ENCODE data around the gene ATF6.

The ATF6 gene

GRCh38 chr1:161978011-161978790 is 212.1 kb downstream of the ATF6 start:
- no peak for DNase-seq

GRCh38 chr1:161981126-161981525 is 215.0 kb downstream of the ATF6 start:
- no peak for DNase-seq

- DNase-seq: no peak
Observed at GRCh38 chr1:161981735-161982506, 215.8 kb downstream of the ATF6 start.

GRCh38 chr1:161982507-161982895 is 216.4 kb downstream of the ATF6 start:
- DNase-seq: no peak

GRCh38 chr1:161982917-161983316 is 216.8 kb downstream of the ATF6 start:
- no peak for DNase-seq

GRCh38 chr1:161983725-161984124 is 217.6 kb downstream of the ATF6 start:
- DNase-seq: no peak

GRCh38 chr1:161985301-161985822 is 219.2 kb downstream of the ATF6 start:
- no peak for DNase-seq

GRCh38 chr1:161986328-161986727 is 220.2 kb downstream of the ATF6 start:
- DNase-seq: no peak

- DNase-seq: no peak
Observed at GRCh38 chr1:161987303-161987702, 221.2 kb downstream of the ATF6 start.

- no peak for DNase-seq
Observed at GRCh38 chr1:161987872-161988271, 221.8 kb downstream of the ATF6 start.

GRCh38 chr1:161988413-161988812 is 222.3 kb downstream of the ATF6 start:
- no peak for DNase-seq

GRCh38 chr1:161989108-161989507 is 223.0 kb downstream of the ATF6 start:
- no peak for DNase-seq

GRCh38 chr1:161989786-161990185 is 223.7 kb downstream of the ATF6 start:
- no peak for DNase-seq

- DNase-seq: no peak
Observed at GRCh38 chr1:161993576-161993975, 227.5 kb downstream of the ATF6 start.

- no peak for DNase-seq
Observed at GRCh38 chr1:161994175-161994668, 228.1 kb downstream of the ATF6 start.

GRCh38 chr1:161997152-161997551 is 231.0 kb downstream of the ATF6 start:
- DNase-seq: no peak

GRCh38 chr1:161998811-161999210 is 232.7 kb downstream of the ATF6 start:
- no peak for DNase-seq

- DNase-seq: no peak
Observed at GRCh38 chr1:161999301-162000052, 233.4 kb downstream of the ATF6 start.

GRCh38 chr1:162000053-162000420 is 233.9 kb downstream of the ATF6 start:
- no peak for DNase-seq

GRCh38 chr1:162003061-162003829 is 237.1 kb downstream of the ATF6 start:
- no peak for DNase-seq

- no peak for DNase-seq
Observed at GRCh38 chr1:162003830-162004215, 237.7 kb downstream of the ATF6 start.

- no peak for DNase-seq
Observed at GRCh38 chr1:162004441-162004950, 238.4 kb downstream of the ATF6 start.

Measured in stimulated activated CD4-positive, alpha-beta T cell treated with anti-CD3 and anti-CD28 coated beads, Interleukin-2, amount 100 ng/mL, for 24 hours (primary cell).